ENCODE measurements around the gene MINDY4B.

GRCh38 chr3:150874666-150875219 is 30.5 kb downstream of the MINDY4B start:
- TF ChIP-seq CTCF (IDR thresholded peaks at IDR 0.05) (no peak), POLR2A (IDR thresholded peaks at IDR 0.05) (no peak)
